GM23338 (cell line): ENCODE measurements around the gene C12orf56. TPM values are rescaled to one million over a fixed set of nuclear protein-coding genes. Genes with fewer than 3 reads are reported as not detected.

Experiments used
- ATAC-seq: fragments of 200-7000 bp; cut with Tn5 transposase; 3 replicates; pipeline ENCODE4 v1.9.1; 2020
- DNase-seq: peaks from one replicate; pipeline ENCODE4 v3.0.0-alpha.2; 2015; ENCODE audit warnings: low spot score
- H2AFZ ChIP-seq: fragments of 200-600 bp; sonication (generic); 2 replicates; pipeline ENCODE4 v1.8.0; 2016; ENCODE audit warnings: antibody characterized with exemption, mild to moderate bottlenecking, moderate library complexity
- H3F3A ChIP-seq: fragments of 200-600 bp; sonication (generic); replicated peaks from 2 replicates; pipeline ENCODE4 v1.8.0; 2017; ENCODE audit warnings: antibody characterized with exemption, mixed run types, low read depth
- H3K27ac ChIP-seq: fragments of 200-600 bp; sonication (generic); 2 replicates; pipeline ENCODE4 v1.6.1; 2016; ENCODE audit warnings: low read depth
- H3K27me3 ChIP-seq: fragments of 200-600 bp; sonication (generic); 2 replicates; pipeline ENCODE4 v1.8.0; 2016; ENCODE audit warnings: mild to moderate bottlenecking, mixed run types, moderate library complexity; ENCODE audit not compliant: insufficient read depth
- H3K36me3 ChIP-seq: fragments of 200-600 bp; sonication (generic); 2 replicates; pipeline ENCODE4 v1.8.0; 2016; ENCODE audit warnings: mild to moderate bottlenecking; ENCODE audit not compliant: insufficient read depth
- H3K4me1 ChIP-seq: fragments of 200-600 bp; sonication (generic); 2 replicates; pipeline ENCODE4 v1.8.0; 2016; ENCODE audit warnings: mild to moderate bottlenecking, moderate library complexity; ENCODE audit not compliant: insufficient read depth
- H3K4me2 ChIP-seq: fragments of 200-600 bp; sonication (generic); 2 replicates; pipeline ENCODE4 v1.7.1; 2017; ENCODE audit warnings: mixed run types
- H3K4me3 ChIP-seq: fragments of 200-600 bp; sonication (generic); 2 replicates; pipeline ENCODE4 v1.6.1; 2016; ENCODE audit warnings: mixed run types
- H3K79me2 ChIP-seq: fragments of 200-600 bp; sonication (generic); replicated peaks from 2 replicates; pipeline ENCODE4 v1.8.0; 2017; ENCODE audit warnings: mild to moderate bottlenecking; ENCODE audit not compliant: insufficient read depth
- H3K9me2 ChIP-seq: fragments of 200-600 bp; sonication (generic); 2 replicates; pipeline ENCODE4 v1.8.0; 2017; ENCODE audit not compliant: insufficient read depth
- H4K20me1 ChIP-seq: fragments of 200-600 bp; sonication (generic); replicated peaks from 2 replicates; pipeline ENCODE4 v1.8.0; 2017; ENCODE audit warnings: mild to moderate bottlenecking; ENCODE audit not compliant: insufficient read depth
- H3K27ac Mint-ChIP-seq: 2 replicates; pipeline ENCODE4 v1.8.0; 2020; ENCODE audit warnings: inconsistent platforms, mild to moderate bottlenecking, moderate library complexity, mixed read lengths
- H3K27me3 Mint-ChIP-seq: 3 replicates; pipeline ENCODE4 v1.8.0; 2022; ENCODE audit warnings: low read depth, mild to moderate bottlenecking, moderate library complexity, mixed read lengths, inconsistent platforms; ENCODE audit not compliant: insufficient read depth, poor library complexity
- H3K36me3 Mint-ChIP-seq: 3 replicates; pipeline ENCODE4 v1.8.0; 2021; ENCODE audit warnings: low read depth, mild to moderate bottlenecking, inconsistent platforms, moderate library complexity, mixed read lengths
- H3K4me1 Mint-ChIP-seq: 3 replicates; pipeline ENCODE4 v1.8.0; 2020; ENCODE audit warnings: mild to moderate bottlenecking, inconsistent platforms, mixed read lengths
- H3K4me3 Mint-ChIP-seq: 3 replicates; pipeline ENCODE4 v1.8.0; 2021; ENCODE audit warnings: moderate library complexity, mild to moderate bottlenecking, inconsistent platforms, mixed read lengths
- H3K9me3 Mint-ChIP-seq: 3 replicates; pipeline ENCODE4 v1.8.0; 2020; ENCODE audit warnings: moderate library complexity, mild to moderate bottlenecking, inconsistent platforms, mixed read lengths
- CREB1 ChIP-seq: fragments of 250-450 bp; sonication (Bioruptor Pico); IDR thresholded peaks from 2 replicates; pipeline ENCODE4 v1.5.0; 2020; ENCODE audit warnings: low read depth, mild to moderate bottlenecking, moderate library complexity
- ETS1 ChIP-seq: IDR thresholded peaks from 2 replicates; pipeline ENCODE4 v1.6.1; 2016; ENCODE audit warnings: antibody characterized with exemption
- EZH2 ChIP-seq: fragments of 200-600 bp; sonication (generic); IDR thresholded peaks from one replicate; pipeline ENCODE4 v1.8.0; 2017; ENCODE audit warnings: antibody characterized with exemption, mild to moderate bottlenecking, low read depth; ENCODE audit not compliant: unreplicated experiment
- EZH2phosphoT487 ChIP-seq: fragments of 200-600 bp; sonication (generic); IDR thresholded peaks from one replicate; pipeline ENCODE4 v1.8.1; 2018; ENCODE audit warnings: antibody characterized with exemption; ENCODE audit not compliant: unreplicated experiment
- JUNB ChIP-seq: IDR thresholded peaks from one replicate; pipeline ENCODE4 v1.6.1; 2016; ENCODE audit warnings: antibody characterized with exemption; ENCODE audit not compliant: unreplicated experiment
- NANOG ChIP-seq: IDR thresholded peaks from 2 replicates; pipeline ENCODE4 v1.6.1; 2016; ENCODE audit warnings: antibody characterized with exemption, borderline replicate concordance
- POLR2AphosphoS5 ChIP-seq: IDR thresholded peaks from 2 replicates; pipeline ENCODE4 v1.6.1; 2016; ENCODE audit warnings: antibody characterized with exemption, low read depth
- REST ChIP-seq: IDR thresholded peaks from one replicate; pipeline ENCODE4 v1.6.1; 2018; ENCODE audit warnings: antibody characterized with exemption; ENCODE audit not compliant: unreplicated experiment
- STAT1 ChIP-seq: IDR thresholded peaks from one replicate; pipeline ENCODE4 v1.6.1; 2016; ENCODE audit warnings: antibody characterized with exemption; ENCODE audit not compliant: unreplicated experiment
- ZNF114 ChIP-seq: fragments of 250-450 bp; sonication (Bioruptor Pico); IDR thresholded peaks from 2 replicates; pipeline ENCODE4 v1.5.0; 2020; ENCODE audit warnings: mild to moderate bottlenecking, moderate library complexity
- ZNF331 ChIP-seq: fragments of 250-450 bp; sonication (Bioruptor Pico); IDR thresholded peaks from 2 replicates; pipeline ENCODE4 v1.5.0; 2020; ENCODE audit warnings: low read depth, mild to moderate bottlenecking, moderate library complexity
- ZNF462 ChIP-seq: fragments of 250-450 bp; sonication (Bioruptor Pico); IDR thresholded peaks from 2 replicates; pipeline ENCODE4 v1.5.0; 2020; ENCODE audit warnings: mild to moderate bottlenecking, moderate library complexity
- polyA plus RNA-seq: library from polyadenylated mRNA; unstranded; fragments of >200 nt; fragmentation: Nextera tagmentation; extraction: Ambion mirVana; gene quantifications from 2 replicates; pipeline ENCODE4 v1.2.1, GENCODE V29; 2016
- total RNA-seq: library from RNA; depleted of rRNA; stranded (reverse); fragments of >200 nt; shearing (Covaris generic); gene quantifications from 2 replicates; pipeline ENCODE4 v1.2.3, GENCODE V29; 2014
- TF ChIP-seq, protein P1 (sequence below), 2 experiments: fragments of 200-600 bp in 1 of 2; sonication (generic) in 1 of 2; conservative IDR thresholded peaks; 2 replicates each; pipeline versions ENCODE4 v1.5.1 to v1.6.1; 2016 to 2017; ENCODE audit warnings: antibody characterized with exemption in 2 of 2, low read depth in 2 of 2, mild to moderate bottlenecking in 2 of 2, moderate library complexity in 1 of 2

C12orf56 gene
- total and polyA plus RNA-seq, 2 experiments from 2014 or later = 6.4 to 9.3 TPM

DNA sequence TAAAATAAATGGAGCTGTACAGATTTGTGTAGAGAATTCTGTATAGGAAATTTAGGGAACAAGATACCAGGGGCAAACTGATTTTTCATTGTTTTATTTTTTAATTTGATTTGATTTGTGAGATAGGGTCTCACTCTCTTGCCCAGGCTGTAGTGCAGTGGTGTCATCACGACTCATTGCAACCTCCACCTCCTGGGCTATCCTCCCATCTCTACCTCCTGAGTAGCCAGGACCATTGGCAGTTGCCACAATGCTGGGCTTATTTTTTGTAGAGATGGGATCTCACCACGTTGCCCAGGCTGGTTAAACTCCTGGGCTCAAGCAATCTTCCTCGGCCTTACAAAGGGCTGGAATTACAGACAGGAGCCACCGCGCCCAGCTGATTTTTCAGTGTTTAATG, 43.4 kb upstream of the C12orf56 start:
- Histone ChIP-seq H2AFZ (no peak overlapping the region), H3K4me1 (no peaks in the 10 kb centered on the region), H3K27ac (no peak overlapping the region), H3K4me2 (no peak overlapping the region), H3F3A (peaks cover 15% of the 10 kb centered on the region; the same call in 1 of the 2 replicates), H3K9me2 (no peaks in the 10 kb centered on the region), H4K20me1 (peaks cover 10% of the 10 kb centered on the region), H3K36me3 (peaks cover 96% of the 10 kb centered on the region), H3K27me3 (no peaks in the 10 kb centered on the region), H3K79me2 (peaks cover 11% of the 10 kb centered on the region; the same call in 1 of the 2 replicates), H3K4me3 (no peak overlapping the region)
- Mint-ChIP-seq H3K36me3 (peaks cover 100% of the 10 kb centered on the region), H3K27me3 (peaks cover 3% of the 10 kb centered on the region), H3K27ac (no peak overlapping the region), H3K4me1 (no peaks in the 10 kb centered on the region), H3K4me3 (no peak overlapping the region), H3K9me3 (no peaks in the 10 kb centered on the region)
- ATAC-seq = no peak
- TF ChIP-seq ZNF114 (no peak), REST (no peak), EZH2phosphoT487 (no peak), POLR2AphosphoS5 (no peak), ZNF331 (no peak), ETS1 (no peak), EZH2 (no peak), STAT1 (no peak), CREB1 (no peak), JUNB (no peak), ZNF462 (no peak), NANOG (no peak)
- TF ChIP-seq, protein P1, sequence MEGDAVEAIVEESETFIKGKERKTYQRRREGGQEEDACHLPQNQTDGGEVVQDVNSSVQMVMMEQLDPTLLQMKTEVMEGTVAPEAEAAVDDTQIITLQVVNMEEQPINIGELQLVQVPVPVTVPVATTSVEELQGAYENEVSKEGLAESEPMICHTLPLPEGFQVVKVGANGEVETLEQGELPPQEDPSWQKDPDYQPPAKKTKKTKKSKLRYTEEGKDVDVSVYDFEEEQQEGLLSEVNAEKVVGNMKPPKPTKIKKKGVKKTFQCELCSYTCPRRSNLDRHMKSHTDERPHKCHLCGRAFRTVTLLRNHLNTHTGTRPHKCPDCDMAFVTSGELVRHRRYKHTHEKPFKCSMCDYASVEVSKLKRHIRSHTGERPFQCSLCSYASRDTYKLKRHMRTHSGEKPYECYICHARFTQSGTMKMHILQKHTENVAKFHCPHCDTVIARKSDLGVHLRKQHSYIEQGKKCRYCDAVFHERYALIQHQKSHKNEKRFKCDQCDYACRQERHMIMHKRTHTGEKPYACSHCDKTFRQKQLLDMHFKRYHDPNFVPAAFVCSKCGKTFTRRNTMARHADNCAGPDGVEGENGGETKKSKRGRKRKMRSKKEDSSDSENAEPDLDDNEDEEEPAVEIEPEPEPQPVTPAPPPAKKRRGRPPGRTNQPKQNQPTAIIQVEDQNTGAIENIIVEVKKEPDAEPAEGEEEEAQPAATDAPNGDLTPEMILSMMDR (conservative IDR thresholded peaks at IDR 0.05; ENCODE audit: low read depth in 2 of 2) = no peak
- DNase-seq = no peak
